H7 (cell line): Measurements from ENCODE around the gene GRM8. TPM values are rescaled to one million over a fixed set of nuclear protein-coding genes. Genes with fewer than 3 reads are reported as not detected.
"Not testable (repeated sequence)": the region's sequence is repeated elsewhere in the genome, so short reads cannot be mapped to it uniquely, and the experiment has no call there.

ENCODE experiments used
- DNase-seq: peaks from one replicate; pipeline ENCODE4 v3.0.0; 2012
- H3K27me3 ChIP-seq: 2 replicates; pipeline ENCODE4 v1.6.0; 2011; ENCODE audit warnings: mild to moderate bottlenecking, low read length; ENCODE audit not compliant: control insufficient read depth, insufficient read depth
- H3K36me3 ChIP-seq: replicated peaks from 2 replicates; pipeline ENCODE4 v1.5.1; 2011; ENCODE audit warnings: low read length; ENCODE audit not compliant: control insufficient read depth, insufficient read depth
- H3K4me3 ChIP-seq: 2 replicates; pipeline ENCODE4 v1.5.1; 2011; ENCODE audit warnings: low read depth, mild to moderate bottlenecking, control low read depth, low read length, moderate library complexity; ENCODE audit not compliant: insufficient read depth
- total RNA-seq: library from RNA; depleted of rRNA; stranded (reverse); fragments of >200 nt; shearing (Covaris generic); gene quantifications from 2 replicates; pipeline ENCODE4 v1.2.3, GENCODE V29; 2014

GRM8 gene
- total RNA-seq, 1 experiment from 2014 or later, result 1.1 TPM

GRCh38 chr7:126842451-126842850 lies 410.3 kb downstream of the GRM8 start:
- no peak for DNase-seq
- no peak overlapping the region for H3K4me3 ChIP-seq
- no peaks in the 10 kb centered on the region for H3K27me3 ChIP-seq
- no peaks in the 10 kb centered on the region for H3K36me3 ChIP-seq

- Histone ChIP-seq H3K36me3 (no peaks in the 10 kb centered on the region), H3K27me3 (no peaks in the 10 kb centered on the region), H3K4me3 (no peak overlapping the region)
- no peak for DNase-seq
Measured at GRCh38 chr7:126840869-126841268, 411.9 kb downstream of the GRM8 start.

GRCh38 chr7:126839624-126840023 lies 413.1 kb downstream of the GRM8 start:
- no peaks in the 10 kb centered on the region for H3K36me3 ChIP-seq

GRCh38 chr7:126838194-126838593 lies 414.5 kb downstream of the GRM8 start:
- H3K36me3 ChIP-seq, result no peaks in the 10 kb centered on the region
- no peaks in the 10 kb centered on the region for H3K27me3 ChIP-seq
- H3K4me3 ChIP-seq, result no peak overlapping the region
- no peak for DNase-seq

More at GRCh38 chr7:126839624-126840023, 413.1 kb downstream of the GRM8 start:
- Histone ChIP-seq H3K4me3 (no peak overlapping the region), H3K27me3 (no peaks in the 10 kb centered on the region)
- no peak for DNase-seq

DNA sequence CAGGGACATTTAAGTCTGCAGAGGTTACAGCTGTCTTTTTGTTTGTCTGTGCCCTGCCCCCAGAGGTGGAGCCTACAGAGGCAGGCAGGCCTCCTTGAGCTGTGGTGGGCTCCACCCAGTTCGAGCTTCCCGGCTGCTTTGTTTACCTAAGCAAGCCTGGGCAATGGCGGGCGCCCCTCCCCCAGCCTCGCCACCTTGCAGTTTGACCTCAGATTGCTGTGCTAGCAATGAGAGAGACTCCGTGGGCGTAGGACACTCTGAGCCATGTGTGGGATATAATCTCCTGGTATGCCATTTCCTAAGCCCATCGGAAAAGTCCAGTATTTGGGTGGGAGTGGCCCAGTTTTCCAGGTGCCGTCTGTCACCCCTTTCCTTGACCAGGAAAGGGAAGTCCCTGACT lies 421.5 kb downstream of the GRM8 start:
- H3K36me3 ChIP-seq, H3K4me3 ChIP-seq, H3K27me3 ChIP-seq, DNase-seq: not testable (repeated sequence)

DNA sequence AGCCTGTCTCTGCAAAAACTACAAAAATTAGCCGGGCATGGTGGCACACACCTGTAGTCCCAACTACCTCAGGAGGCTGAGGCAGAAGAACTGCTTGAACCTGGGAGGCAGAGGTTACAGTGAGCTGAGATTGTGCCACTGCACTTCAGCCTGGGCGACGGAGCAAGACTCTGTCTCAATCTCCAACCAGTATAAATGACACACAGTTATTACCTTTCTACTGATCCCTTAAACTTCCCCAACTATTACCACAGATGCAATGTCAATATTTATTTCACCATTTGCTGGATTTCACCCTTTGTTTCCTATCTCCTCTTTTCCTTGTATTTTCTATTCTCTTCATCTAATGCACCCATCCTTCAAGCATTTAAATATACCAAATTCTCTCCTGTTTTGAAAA lies 431.8 kb downstream of the GRM8 start:
- no peaks in the 10 kb centered on the region for H3K36me3 ChIP-seq
- no peak overlapping the region for H3K4me3 ChIP-seq
- DNase-seq, result no peak
- no peaks in the 10 kb centered on the region for H3K27me3 ChIP-seq

DNA sequence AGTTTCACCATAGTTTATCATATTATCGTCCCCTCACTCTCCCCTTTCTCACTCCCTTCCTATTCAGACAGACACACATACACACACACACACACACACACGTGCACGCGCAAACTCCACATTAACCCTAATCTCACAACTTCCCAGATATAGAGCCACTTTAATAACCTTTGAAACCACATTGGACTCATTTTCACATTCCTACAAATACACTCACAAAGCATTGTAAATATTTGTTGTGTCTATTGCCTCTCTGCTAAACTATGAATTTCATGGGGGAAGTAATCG lies 433.6 kb downstream of the GRM8 start:
- Histone ChIP-seq H3K36me3 (no peaks in the 10 kb centered on the region), H3K4me3 (no peak overlapping the region), H3K27me3 (no peaks in the 10 kb centered on the region)
- DNase-seq, result no peak

GRCh38 chr7:126818393-126819196 lies 434.1 kb downstream of the GRM8 start:
- DNase-seq, result no peak
- H3K4me3 ChIP-seq, result no peak overlapping the region
- H3K36me3 ChIP-seq, result no peaks in the 10 kb centered on the region
- H3K27me3 ChIP-seq, result no peaks in the 10 kb centered on the region

DNA sequence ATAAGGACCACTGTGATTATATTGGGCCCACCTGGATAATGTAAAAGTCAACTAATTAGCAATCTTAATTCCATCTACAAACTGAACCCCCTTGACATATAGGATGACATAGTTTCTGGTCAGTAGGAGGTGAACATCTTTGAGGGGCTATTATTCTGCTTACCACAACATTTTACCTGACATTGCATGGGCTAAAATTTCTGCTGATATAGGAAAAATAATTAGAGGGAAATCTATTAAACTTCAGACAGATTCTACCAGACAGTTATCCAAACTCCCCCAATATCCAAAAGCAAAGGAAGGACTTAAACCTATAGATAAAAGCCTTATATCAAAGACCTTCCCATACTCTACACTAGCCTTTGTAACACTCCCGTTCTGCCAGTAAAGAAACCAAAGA lies 443.6 kb downstream of the GRM8 start:
- H3K27me3 ChIP-seq, result no peaks in the 10 kb centered on the region
- no peak overlapping the region for H3K4me3 ChIP-seq
- DNase-seq, result no peak
- no peaks in the 10 kb centered on the region for H3K36me3 ChIP-seq

- Histone ChIP-seq H3K4me3 (no peak overlapping the region), H3K36me3 (no peaks in the 10 kb centered on the region), H3K27me3 (no peaks in the 10 kb centered on the region)
- DNase-seq, result no peak
Measured at GRCh38 chr7:126806614-126807013, 446.1 kb downstream of the GRM8 start.

GRCh38 chr7:126805351-126805750 lies 447.4 kb downstream of the GRM8 start:
- no peak overlapping the region for H3K4me3 ChIP-seq
- no peaks in the 10 kb centered on the region for H3K36me3 ChIP-seq
- peak; percentile 26 for DNase-seq
- no peaks in the 10 kb centered on the region for H3K27me3 ChIP-seq

DNA sequence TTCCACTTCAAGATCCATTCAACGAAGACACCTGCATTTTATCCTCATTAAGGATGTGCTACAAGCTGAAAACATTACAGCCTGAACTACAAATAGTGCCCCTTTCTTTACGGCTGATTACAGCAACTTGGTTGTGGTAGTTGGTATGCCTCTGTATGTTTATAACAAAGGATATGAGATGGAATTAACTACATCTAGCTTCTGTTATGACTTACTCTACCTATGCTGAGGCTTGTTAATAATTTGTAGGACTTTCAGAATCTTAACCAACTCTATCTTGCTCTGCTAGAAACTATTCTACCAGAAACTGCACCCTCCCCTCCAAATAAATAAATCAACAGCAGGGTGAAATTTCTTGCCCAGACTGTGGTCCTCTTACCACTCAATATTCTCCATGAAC lies 448.1 kb downstream of the GRM8 start:
- no peaks in the 10 kb centered on the region for H3K36me3 ChIP-seq
- DNase-seq, result no peak
- H3K27me3 ChIP-seq, result no peaks in the 10 kb centered on the region
- no peak overlapping the region for H3K4me3 ChIP-seq

DNA sequence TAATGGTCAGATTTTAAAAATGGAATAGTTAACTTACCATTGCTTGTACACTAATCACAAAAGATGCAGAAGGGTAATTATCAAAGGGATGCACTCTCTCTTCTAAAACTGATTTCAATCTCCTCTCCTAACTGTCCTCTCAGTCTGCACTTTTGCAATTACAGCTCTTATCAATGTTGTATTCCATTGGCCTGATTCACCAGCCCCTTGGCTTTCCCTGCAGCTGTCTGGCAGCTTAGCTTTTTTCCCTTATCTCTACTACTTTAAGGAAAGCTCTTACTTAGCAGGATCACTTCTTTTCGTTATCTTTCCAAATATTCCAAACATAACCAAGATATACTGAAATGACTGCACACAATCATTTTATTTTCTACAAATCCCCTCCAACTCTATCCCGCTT lies 448.8 kb downstream of the GRM8 start:
- no peaks in the 10 kb centered on the region for H3K36me3 ChIP-seq
- H3K4me3 ChIP-seq, result no peak overlapping the region
- H3K27me3 ChIP-seq, result no peaks in the 10 kb centered on the region
- DNase-seq, result no peak

GRCh38 chr7:126803060-126803665 lies 449.6 kb downstream of the GRM8 start:
- Histone ChIP-seq H3K36me3 (no peaks in the 10 kb centered on the region), H3K4me3 (no peak overlapping the region), H3K27me3 (no peaks in the 10 kb centered on the region)
- peak; percentile 53 for DNase-seq

GRCh38 chr7:126801733-126802132 lies 451.0 kb downstream of the GRM8 start:
- H3K27me3 ChIP-seq, result no peaks in the 10 kb centered on the region
- no peak for DNase-seq
- H3K36me3 ChIP-seq, result no peaks in the 10 kb centered on the region
- no peak overlapping the region for H3K4me3 ChIP-seq
